ENCODE data around the gene PRCD.

DNA sequence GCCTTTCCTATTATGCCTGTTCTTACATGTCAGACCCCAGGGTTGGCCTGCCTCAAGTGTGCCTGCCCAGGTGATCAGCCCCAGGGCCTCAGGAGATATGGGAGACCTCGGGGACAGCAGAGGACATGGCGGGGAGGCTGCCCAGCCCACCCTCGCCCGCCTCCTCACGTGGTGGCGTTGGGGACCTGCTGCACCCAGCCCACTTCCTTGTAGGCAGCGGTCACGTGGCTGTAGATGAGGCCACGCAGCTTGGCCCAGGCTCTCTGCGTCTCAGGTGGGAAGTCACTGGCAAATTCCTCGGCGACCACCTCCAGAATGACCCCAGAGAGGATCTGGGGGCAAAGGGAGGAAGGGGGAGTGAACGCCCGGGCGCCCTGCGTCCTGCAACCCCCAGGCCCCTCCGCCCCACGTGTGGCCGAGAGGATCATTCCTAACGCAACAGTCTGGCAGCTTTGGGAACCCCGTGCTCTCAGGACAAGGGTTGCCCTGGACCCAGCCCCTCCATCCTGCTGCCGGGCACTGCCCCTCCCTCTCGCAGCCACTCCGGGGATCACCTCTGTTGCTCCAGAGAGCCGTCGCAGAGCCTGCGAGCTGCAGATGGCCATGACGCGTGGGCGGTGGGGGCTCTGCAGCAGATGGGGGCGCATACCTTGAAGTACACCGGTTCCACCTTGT, 8.9 kb upstream of the PRCD start:
- TF ChIP-seq, protein P1, sequence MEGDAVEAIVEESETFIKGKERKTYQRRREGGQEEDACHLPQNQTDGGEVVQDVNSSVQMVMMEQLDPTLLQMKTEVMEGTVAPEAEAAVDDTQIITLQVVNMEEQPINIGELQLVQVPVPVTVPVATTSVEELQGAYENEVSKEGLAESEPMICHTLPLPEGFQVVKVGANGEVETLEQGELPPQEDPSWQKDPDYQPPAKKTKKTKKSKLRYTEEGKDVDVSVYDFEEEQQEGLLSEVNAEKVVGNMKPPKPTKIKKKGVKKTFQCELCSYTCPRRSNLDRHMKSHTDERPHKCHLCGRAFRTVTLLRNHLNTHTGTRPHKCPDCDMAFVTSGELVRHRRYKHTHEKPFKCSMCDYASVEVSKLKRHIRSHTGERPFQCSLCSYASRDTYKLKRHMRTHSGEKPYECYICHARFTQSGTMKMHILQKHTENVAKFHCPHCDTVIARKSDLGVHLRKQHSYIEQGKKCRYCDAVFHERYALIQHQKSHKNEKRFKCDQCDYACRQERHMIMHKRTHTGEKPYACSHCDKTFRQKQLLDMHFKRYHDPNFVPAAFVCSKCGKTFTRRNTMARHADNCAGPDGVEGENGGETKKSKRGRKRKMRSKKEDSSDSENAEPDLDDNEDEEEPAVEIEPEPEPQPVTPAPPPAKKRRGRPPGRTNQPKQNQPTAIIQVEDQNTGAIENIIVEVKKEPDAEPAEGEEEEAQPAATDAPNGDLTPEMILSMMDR (IDR thresholded peaks at IDR 0.05): no peak
- TF ChIP-seq POLR2A (IDR thresholded peaks at IDR 0.05): no peak

Data from adrenal gland (tissue), 5 donors.